Esophagus muscularis mucosa (tissue), 4 donors: ENCODE data around the gene TPBG.

ENCODE experiments used
- CTCF ChIP-seq, 3 experiments: fragments of 200-600 bp in 2 of 3; fragments of 450-650 bp in 1 of 3; sonication (generic) in 2 of 3; IDR thresholded peaks; one replicate each; pipeline ENCODE4 v1.5.1; 2017 to 2019; ENCODE audit warnings: antibody characterized with exemption in 3 of 3, mild to moderate bottlenecking in 2 of 3, moderate library complexity in 1 of 3
- EP300 ChIP-seq: sonication (generic); formaldehyde crosslinking; IDR thresholded peaks from one replicate; pipeline ENCODE4 v1.6.1; 2017; ENCODE audit warnings: antibody characterized with exemption
- POLR2A ChIP-seq: fragments of 450-650 bp; IDR thresholded peaks from one replicate; pipeline ENCODE4 v1.6.1; 2017; ENCODE audit warnings: antibody characterized with exemption, moderate library complexity, mild to moderate bottlenecking, low read depth
- POLR2AphosphoS5 ChIP-seq, 2 donors: sonication (generic); formaldehyde crosslinking; IDR thresholded peaks; one replicate each; pipeline ENCODE4 v1.6.1; 2017; ENCODE audit warnings: antibody characterized with exemption in 2 of 2

- TF ChIP-seq CTCF (IDR thresholded peaks at IDR 0.05), result no peak
- TF ChIP-seq EP300, result no peak
- no peak for TF ChIP-seq POLR2A
- TF ChIP-seq POLR2AphosphoS5 (IDR thresholded peaks at IDR 0.05), result no peak
Measured at GRCh38 chr6:82337688-82338257, 25.8 kb upstream of the TPBG start.
